ENCODE results near the gene PLAU. TPM values are rescaled to one million over a fixed set of nuclear protein-coding genes. Genes with fewer than 3 reads are reported as not detected.
"Not testable (repeated sequence)": the region's sequence is repeated elsewhere in the genome, so short reads cannot be mapped to it uniquely, and the experiment has no call there.

PLAU gene
- total and polyA plus RNA-seq, 9 of the 15 experiments (the other 6 are each of a cell fraction or from before 2014, with no cell fraction given): 2.1 to 16.9 (median 3.3) TPM

DNA sequence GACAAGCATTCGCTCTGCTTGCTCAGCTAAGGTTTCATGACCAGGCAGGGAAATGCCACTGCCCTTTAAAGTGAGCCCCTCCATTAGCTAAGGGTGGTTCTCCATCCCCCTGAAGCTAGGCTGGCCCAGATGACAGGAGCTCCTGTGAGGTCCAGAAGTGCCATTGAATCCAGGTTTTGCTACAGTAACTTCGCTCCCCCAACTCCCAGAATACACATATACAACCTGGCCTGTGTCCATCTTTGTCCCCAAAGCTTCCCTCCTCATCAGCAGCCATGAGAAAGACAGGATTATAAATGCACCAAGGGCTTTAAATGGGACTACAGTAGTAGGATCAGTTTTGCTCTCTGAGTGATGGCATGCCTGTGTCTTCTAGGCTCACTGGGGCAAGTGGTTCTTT lies 51.5 kb downstream of the PLAU start (continued):
- TF ChIP-seq AFF4 (CRISPR knock-in tag; IDR thresholded peaks at IDR 0.05): no peak
- no peak for TF ChIP-seq ZBTB5 (IDR thresholded peaks at IDR 0.05)

DNA sequence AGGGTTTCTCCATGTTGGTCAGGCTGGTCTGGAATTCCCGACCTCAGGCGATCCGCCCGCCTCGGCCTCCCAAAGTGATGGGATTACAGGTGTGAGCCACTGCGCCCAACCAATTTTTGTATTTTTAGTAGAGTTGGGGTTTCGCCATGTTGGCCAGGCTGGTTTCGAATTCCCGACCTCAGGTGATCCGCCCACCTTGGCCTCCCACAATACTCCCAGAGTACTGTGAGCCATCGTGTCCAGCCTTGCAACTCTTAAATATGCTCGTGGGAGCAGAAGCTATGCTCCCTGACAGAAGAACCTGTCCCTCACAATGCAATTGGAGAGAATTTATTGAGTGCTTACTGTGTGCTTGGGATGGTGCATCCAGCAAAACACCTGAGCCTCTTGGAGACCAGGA lies 52.6 kb downstream of the PLAU start:
- in situ Hi-C loops (cut with MboI); intact Hi-C loops (cut with micrococcal nuclease); H3K9ac ChIP-seq (ENCODE audit: insufficient read depth in 1 of 2, low read depth in 2 of 2, low read length in 2 of 2); BruUV-seq (replicated peaks); H3K79me2 ChIP-seq (ENCODE audit: control insufficient read depth, insufficient read depth, low read length); FAIRE-seq; H2AFZ ChIP-seq (ENCODE audit: low read depth, low read length); H3K4me2 ChIP-seq (ENCODE audit: insufficient read depth, low read length); H3K27me3 ChIP-seq (ENCODE audit: control insufficient read depth in 2 of 2, insufficient read depth in 2 of 2, low read length in 2 of 2); H3K9me3 ChIP-seq (replicated peaks; ENCODE audit: control insufficient read depth, insufficient read depth, low read depth, low read length); H3K9me1 ChIP-seq (ENCODE audit: control insufficient read depth, insufficient read depth, low read length); DNase-seq (ENCODE audit: extremely low read depth in 1 of 4, low spot score in 3 of 4); CTCF ChIA-PET (ENCODE audit: low intra/inter-chr PET ratio); H3K36me3 ChIP-seq (ENCODE audit: control insufficient read depth, insufficient read depth, low read length); H3K27ac ChIP-seq (ENCODE audit: extremely low read depth, low read depth, low read length); H3K4me3 ChIP-seq; H4K20me1 ChIP-seq (replicated peaks; ENCODE audit: control insufficient read depth, insufficient read depth, low read length); ATAC-seq: not testable (repeated sequence)
- WGBS (ENCODE audit: insufficient coverage, low coverage, missing lambda C conversion rate): 90% methylated on average over 12 of the region's 12 CpGs
- peaks cover 26 to 37% of the 10 kb centered on the region in 2 experiments for H3K4me1 ChIP-seq (replicated peaks in 1 of 2; ENCODE audit: control insufficient read depth in 2 of 2, insufficient read depth in 2 of 2, low read length in 2 of 2)
- POLR2A ChIA-PET: interaction anchor here (0.8 to 1.5 kb wide), 3 partner anchors 9 to 84 kb away, joined by 3 read pairs; no protein-coding TSS in a partner anchor

Data from K562 (cell line).